Fibroblast of upper back skin (primary cell): Measurements from ENCODE around the gene SLC38A4.
A peak's percentile ranks its signal among the peaks of the same experiment; 100 is the strongest.
"Not testable (repeated sequence)": the region's sequence is repeated elsewhere in the genome, so short reads cannot be mapped to it uniquely, and the experiment has no call there.

ENCODE experiments used
- DNase-seq: peaks from one replicate; pipeline ENCODE4 v3.0.0-alpha.2; 2013

The SLC38A4 gene

DNA sequence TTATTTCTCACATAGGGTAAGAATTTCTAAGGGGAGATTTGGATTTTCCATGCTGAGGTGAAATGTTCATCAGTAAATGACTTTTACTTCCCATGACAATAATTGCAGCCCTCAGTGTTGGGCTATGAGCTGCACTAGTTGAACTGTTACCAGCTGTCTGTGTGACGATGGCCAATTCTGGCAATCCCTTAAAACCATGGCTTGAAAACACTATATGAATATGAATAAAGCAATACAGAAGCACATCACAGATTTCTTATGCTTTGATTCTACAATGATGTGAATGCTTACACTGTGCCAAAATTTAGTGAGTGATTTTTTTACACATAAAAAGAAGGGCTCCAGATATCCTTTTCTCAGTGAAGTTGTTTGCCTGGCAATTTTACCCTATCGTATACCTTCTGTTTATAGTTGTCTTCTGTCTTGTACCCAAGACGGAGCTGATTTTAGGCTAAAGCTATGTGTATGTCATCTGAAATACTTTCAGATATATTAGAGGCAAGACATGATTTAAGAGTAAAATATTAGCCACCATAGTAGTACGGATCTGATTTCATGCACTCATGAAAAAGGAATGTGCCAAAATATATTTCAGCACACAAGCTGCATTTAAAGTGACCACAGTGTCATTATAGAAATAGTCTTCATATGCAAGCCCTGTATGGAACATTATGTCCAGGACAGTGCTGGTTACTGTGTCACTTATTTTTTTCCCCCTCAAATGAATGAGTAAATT is 52.0 kb downstream of the SLC38A4 start:
- peak; percentile 68 for DNase-seq

DNA sequence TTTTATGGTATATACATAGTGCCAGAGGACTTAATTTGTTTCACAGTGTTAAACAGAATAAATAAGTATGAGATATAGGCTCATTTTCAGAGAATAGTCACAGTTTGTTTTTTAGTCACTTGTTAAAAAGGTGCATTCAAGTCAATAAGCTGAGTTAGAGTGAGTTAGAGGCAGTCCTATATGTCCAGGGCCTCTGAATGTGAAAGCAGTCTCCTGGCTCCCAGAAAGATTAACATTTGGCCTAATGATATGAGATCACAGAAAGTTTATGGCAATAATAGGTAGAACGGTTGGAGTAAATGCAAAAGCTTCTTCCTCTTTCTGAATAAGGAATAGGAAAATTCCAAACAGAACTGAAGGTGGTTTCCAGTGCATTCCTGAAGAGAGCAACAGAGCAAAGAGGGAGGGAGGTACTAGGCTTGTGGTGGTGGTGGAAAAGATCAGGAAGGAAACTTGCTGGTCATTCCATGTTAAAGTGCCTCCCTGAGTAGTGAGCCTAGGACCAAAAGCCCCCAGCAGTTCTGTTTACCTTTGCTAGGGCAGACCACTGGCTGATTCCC is 54.4 kb downstream of the SLC38A4 start:
- DNase-seq, result peak; percentile 77

DNA sequence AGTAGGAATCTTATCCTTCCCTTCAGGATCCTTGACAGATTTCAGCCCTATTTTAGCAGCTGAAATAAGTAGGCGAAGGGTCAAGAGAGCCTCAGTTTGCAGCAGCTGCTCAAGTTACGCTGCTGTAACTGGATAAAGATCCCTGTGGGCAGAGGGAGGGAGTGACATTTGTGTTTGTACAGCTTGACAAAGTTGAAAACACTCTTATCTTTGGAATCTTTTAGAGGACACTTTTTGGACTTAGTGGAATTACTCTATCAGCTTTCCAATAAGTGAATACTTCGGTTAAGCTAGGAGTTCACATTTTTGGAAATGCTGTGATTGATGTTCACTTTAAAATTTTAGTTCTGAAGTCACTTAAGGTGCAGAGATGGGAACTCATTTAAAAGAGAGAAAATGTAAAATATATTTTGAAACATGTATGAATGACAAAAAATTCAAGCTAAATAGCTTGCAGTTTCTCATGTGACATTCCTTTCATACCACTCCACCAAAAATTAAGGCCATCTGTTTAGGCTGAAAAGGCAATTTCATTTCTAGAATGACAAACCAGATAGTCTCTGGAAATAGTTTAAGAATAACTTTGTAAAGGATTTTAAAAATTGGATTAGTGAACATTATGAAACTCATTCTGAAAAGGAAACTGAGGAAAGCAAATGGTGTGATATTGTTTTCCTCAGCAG is 55.2 kb downstream of the SLC38A4 start:
- peak; percentile 67 for DNase-seq

DNA sequence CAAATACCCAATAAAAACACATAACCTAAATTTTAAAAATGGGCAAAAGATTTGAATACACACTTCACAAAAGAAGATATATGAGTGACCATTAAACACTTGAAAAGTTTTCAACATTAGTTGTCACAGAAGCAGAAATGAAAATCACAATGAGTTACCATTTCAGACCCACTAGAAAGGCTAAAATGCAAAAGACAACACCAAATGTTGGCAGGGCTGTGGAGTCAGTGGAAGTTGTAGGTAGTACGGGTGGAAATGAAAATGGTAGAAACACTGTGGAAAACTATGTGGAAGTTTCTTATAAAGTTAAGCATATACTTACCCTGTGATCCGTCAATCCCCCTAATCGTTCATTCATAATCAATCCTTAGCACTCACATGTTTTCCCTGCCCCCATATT is 61.8 kb downstream of the SLC38A4 start:
- no peak for DNase-seq

DNA sequence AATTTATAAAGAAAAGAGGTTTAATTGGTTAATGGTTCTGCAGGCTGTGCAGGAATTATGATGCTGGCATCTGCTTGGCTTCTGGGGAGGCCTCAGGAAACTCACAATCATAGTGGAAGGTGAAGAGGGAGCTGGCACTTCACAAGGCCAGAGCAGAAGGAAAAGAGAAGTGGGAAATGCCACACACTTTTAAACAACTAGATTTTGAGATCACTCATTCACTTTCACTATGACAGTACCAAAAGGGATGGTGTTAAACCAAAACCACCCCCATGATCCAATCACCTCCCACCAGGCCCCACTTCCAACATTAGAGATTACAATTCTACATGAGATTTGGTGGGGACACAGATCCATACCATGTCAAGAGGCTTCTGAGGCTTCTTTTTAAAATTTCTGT is 62.6 kb downstream of the SLC38A4 start:
- no peak for DNase-seq

DNA sequence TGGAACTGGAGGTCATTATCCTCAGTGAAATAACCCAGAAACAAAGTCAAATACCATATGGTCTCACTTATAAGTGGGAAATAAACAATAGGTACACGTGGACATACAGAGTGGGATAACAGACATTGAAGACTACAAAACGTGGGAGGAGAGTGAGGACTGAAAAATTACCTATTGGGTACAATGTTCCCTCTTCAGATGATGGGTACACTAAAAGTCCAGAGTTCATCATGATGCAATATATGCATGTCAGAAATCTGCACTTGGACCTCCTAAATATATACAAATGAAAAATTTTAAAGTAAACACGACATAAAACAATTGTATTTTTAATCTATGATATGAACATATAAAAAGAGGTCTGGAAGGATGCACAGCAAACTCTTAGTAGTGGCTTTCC is 71.2 kb downstream of the SLC38A4 start:
- no peak for DNase-seq

DNA sequence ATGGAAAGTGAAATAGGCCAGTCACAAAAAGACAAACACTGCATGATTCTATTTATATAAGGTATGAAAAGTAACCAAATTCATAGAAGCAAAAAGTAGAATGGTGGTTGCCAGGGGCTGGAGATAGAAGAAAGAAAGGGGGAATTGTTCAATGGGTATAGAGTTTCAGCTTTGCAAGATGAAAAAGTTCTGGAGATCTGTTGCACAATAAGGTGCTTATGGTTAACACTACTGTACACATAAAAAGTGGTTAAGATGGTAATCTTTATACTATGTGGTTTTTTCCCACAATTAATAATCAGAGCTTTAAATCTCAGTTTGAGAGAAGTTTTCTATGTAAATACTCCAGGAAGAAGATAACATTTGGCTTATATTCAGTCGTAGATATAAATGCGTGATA is 73.4 kb downstream of the SLC38A4 start:
- DNase-seq, result no peak

DNA sequence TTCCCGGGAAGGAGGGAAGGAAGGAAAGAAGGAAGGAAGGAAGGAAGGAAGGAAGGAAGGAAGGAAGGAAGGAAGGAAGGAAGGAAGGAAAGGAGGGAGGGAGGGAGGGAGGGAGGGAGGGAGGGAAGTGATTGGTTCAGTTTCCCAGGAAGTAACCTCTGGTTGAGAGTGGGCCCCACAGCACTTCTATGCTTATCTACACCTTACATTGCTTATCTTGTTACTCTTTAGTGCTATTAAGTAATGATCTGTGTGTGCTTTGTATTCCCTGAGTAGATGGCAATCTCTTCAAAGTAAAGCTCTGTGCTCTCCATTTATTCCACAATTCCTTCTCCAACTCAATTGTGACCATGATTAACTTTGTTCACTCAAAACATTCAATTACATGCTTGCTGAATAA is 74.6 kb downstream of the SLC38A4 start:
- DNase-seq, result no peak

DNA sequence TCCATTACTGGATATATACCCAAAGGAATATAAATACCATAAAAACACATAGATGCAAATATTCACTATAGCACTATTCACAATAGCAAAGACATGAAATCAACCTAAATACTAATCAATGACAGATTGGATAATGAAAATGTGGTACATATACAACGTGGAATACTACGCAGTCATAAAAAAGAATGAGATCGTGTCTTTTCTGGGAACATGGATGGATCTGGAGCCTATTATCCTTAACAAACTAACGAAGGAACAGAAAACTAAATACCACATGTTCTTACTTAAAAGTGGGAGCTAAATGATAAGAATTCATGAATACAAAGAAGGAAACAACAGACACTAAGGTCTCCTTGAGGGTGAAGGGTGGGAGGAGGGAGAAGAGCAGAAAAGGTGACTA is 76.5 kb downstream of the SLC38A4 start:
- no peak for DNase-seq

DNA sequence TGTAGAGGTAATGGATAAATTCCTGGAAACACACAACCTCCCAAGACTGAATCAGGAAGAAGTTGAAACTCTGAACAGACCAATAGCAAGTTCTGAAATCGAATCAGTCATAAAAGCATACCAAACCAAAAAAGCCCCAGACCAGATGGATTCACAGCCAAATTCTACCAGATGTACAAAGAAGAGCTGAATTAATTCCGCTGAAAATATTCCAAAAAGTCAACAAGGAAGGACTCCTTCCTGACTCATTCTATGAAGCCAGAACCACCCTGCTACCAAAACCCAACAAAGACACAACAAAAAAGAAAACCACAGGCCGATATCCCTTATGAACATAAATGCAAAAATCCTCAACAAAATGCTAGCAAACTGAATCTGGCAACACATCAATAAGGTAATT is 81.5 kb downstream of the SLC38A4 start:
- peak; percentile 86 for DNase-seq

DNA sequence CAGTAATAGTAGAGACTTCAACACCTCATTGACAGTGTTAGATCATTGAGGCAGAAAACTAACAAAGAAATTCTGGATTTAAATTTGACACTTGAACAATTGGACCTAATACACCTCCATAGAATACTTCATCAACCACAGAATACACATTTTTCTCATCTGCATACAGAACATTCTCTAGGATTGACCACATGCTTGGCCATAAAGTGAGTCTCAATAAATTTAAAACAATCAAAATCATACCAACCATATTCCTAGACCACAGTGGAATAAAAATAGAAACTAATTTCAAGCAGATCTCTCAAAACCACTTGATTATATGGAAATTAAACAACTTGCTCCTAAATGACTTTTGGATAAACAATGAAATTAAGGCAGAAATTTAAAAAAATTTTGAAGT is 82.3 kb downstream of the SLC38A4 start:
- peak; percentile 87 for DNase-seq

DNA sequence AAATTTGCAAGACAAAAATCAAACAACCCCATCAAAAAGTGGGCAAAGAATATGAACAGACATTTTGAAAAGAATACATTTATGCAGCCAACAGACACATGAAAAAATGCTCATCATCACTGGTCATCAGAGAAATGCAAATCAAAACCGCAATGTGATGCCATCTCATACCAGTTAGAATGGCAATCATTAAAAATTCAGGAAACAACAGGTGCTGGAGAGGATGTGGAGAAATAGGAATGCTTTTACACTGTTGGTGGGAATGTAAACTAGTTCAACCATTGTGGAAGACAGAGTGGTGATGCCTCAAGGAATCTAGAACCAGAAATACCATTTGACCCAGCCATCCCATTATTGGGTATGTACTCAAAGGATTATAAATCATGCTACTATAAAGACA is 83.5 kb downstream of the SLC38A4 start:
- DNase-seq, result not testable (repeated sequence)

DNA sequence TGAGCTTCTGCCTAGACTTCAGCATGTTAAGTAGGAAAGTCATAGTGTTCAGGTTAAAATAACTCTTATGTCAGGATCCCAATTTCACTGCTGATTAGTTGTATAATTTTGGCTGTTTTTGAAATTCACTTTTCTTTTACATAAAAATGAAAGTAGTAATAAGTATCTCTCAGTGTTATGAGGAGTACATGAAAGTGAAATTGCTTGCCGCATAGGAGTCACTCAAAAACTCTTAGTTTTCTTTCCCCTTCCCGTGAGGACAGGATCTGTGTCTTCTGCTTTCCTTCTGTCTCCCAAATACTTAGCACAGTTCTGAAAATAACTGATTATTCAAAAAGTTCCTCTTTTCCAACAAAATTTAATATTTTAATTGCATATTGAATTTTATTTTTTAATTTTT is 100.5 kb downstream of the SLC38A4 start:
- no peak for DNase-seq

DNA sequence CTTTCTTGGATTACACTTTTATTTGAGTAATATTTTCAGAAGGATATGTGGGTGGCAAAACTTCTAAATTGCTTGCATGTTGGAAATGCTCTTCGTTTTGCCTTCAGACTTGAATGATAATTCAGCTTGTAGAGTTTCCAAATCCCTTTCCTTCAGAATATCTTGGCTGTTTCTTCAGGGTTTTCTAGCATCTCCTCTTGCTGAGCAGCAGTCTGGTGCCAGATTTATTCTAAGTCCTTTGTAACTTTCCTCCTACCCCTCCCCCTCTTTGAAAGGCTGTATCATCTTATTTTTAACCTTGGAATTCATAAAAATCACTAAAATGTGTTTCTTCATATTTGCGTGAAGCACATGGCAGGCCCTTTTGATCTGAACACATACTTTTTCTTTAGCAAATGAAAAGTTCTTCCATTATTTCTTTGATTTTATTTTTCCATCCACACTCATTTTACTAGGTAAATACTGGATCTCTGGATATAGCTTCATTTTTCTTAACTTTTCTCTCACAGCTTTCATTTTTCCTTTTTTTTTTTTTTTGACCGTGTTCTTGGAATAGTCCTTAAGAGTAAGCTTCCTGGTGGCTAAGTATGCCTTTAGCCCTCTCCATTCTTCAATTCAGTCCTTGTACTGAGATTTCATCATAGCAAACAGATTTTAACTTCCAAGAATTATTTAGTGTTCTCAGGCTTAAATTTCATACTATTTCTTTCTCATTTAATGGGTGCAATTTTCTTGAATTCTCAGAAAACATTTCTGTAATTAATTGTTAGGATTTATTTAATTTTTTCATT is 102.0 kb downstream of the SLC38A4 start:
- DNase-seq, result peak; percentile 36

DNA sequence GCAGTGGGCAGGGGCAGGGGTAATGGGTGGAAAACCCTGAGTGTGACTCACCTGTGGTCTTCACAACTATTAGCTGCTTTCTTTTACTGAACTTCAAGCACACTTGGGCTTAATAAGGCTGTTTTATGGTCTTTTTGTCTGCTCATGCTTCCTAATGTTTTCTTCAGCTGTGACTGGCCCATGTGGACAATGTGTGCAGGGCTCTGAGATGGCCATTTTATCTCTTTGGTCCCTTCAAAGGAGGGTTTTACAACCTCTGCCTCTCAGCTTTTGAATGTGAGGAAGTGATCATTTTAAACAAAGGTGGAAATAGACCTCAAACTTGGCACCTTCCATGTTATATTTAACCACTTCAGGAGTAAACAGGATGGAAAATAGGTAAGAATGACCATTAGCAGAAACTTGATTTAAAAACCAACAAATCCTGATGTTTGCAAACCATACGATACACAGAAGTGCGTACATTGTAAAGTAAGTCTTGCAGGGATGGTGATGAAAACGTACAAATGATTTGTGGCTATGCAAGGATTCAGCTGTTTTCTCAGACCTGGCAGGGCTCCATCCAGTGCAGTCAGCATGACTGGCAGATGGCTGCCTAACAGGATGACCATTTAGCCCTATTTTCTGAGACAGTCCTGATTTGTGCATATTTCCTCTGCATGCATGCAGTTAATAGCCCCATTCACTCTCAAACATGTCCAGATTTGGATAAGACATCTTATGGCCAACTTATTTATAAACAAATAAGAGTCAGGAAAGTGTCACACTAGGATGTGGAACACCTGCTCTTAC is 103.2 kb downstream of the SLC38A4 start:
- peak; percentile 89 for DNase-seq

DNA sequence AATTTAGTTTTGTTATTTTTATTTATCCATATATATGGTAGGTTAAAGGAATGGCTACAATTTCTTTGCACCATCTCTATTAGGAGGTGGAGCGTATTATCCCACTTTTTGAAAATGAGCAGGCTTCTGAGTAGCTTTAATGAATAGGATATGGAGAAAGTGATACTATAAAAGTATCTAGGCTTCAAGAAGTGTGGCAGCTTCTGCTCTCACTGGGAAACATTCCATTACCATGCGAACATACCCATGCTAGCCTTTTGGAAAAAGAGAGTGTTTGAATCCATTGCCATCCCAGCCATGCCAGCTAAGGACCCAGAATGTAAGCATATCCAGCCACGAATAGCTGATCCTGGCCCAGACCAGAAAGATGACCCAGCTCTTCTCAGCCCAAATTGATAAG is 107.3 kb downstream of the SLC38A4 start:
- DNase-seq, result no peak

DNA sequence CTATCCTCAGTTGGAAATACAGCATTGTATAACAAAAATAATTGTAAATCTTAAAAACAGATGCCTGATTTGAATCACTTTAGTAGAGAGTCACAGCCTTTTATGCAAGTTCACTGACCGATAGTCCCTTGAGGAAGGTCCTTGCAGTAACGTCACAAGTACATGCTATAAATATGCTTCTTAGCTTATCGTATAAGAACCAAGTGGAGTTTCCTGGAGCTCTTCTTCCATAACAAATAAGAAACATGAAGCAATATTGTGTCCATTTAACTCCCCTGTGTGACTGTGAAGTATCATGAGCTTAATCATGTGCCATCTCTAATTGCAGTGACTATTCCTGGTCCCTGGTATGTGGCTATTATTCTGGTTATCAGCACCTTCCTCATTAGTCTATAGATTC is 107.9 kb downstream of the SLC38A4 start:
- DNase-seq, result no peak

DNA sequence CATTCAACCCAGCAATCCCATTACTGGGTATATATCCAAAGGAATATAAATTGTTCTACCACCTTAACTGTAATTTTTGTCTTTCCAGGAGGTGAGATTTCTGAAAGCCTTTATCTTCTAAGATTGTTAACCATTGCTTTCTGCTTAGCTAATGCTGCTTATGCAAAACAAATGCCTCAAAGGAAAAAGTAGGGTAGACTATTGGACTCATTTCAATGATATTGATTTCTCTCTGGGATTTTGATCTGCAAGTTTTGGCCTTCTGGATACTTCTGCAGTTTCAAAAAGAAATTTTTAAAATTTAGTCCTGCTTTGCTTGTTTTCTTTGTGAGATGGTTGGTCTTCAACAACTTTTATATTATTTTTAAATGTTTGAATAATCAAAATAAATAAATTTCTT is 108.6 kb downstream of the SLC38A4 start:
- no peak for DNase-seq
